B cell (primary cell): Measurements from ENCODE around the gene MET. TPM values are rescaled to one million over a fixed set of nuclear protein-coding genes. Genes with fewer than 3 reads are reported as not detected.

Experiments
- ATAC-seq: fragments of 200-7000 bp; cut with Tn5 transposase; one replicate; pipeline ENCODE4 v1.10.0; 2021; ENCODE audit warnings: low read depth, mild to moderate bottlenecking, moderate number of reproducible peaks, moderate library complexity
- CTCF ChIA-PET: fragments of 350-600 bp; sonication (Branson Sonifier 250); formaldehyde crosslinking; loops from one replicate; lab custom pipeline; 2021; ENCODE audit warnings: antibody characterized with exemption, inconsistent platforms; lab: Charles Lee
- POLR2A ChIA-PET: fragments of 350-600 bp; sonication (Branson Sonifier 250); formaldehyde crosslinking; loops from one replicate; lab custom pipeline; 2021; ENCODE audit warnings: antibody characterized with exemption; lab: Charles Lee
- DNase-seq: peaks from one replicate; pipeline ENCODE4 v3.0.0; 2013
- H2AFZ ChIP-seq: 2 replicates; pipeline ENCODE4 v1.6.1; 2012; ENCODE audit warnings: mild to moderate bottlenecking, low read depth, low read length; ENCODE audit not compliant: insufficient read depth, poor library complexity, severe bottlenecking
- H3K27ac ChIP-seq, 2 donors: 1 replicate in 1 of 2; 2 replicates in 1 of 2; pipeline ENCODE4 v1.5.1; 2012 to 2013; ENCODE audit warnings: low read length in 2 of 2, mild to moderate bottlenecking in 2 of 2, moderate library complexity in 1 of 2
- H3K27me3 ChIP-seq, 4 experiments: fragments of 200-600 bp in 1 of 4; sonication (generic) in 1 of 4; replicated peaks in 1 of 4; 1 replicate in 2 of 4; 2 replicates in 2 of 4; pipeline versions ENCODE4 v1.6.1 to v1.7.0; 2013 to 2016; ENCODE audit warnings: low read length in 3 of 4, mild to moderate bottlenecking in 2 of 4, mixed read lengths in 1 of 4, moderate library complexity in 1 of 4; ENCODE audit not compliant: insufficient read depth in 4 of 4, control insufficient read depth in 3 of 4; ENCODE audit errors: control extremely low read depth in 1 of 4
- H3K36me3 ChIP-seq, 2 experiments: replicated peaks in 1 of 2; 1 replicate in 1 of 2; 2 replicates in 1 of 2; pipeline versions ENCODE4 v1.6.1 to v1.7.1; 2013; ENCODE audit warnings: low read length in 1 of 2; ENCODE audit not compliant: insufficient read depth in 2 of 2, control insufficient read depth in 1 of 2; ENCODE audit errors: control extremely low read depth in 1 of 2, extremely low read depth in 1 of 2
- H3K4me1 ChIP-seq, 2 donors: fragments of 200-600 bp in 1 of 2; sonication (generic) in 1 of 2; 1 replicate in 1 of 2; 2 replicates in 1 of 2; pipeline versions ENCODE4 v1.5.1 to v1.6.1; 2013 to 2017; ENCODE audit warnings: low read length in 2 of 2; ENCODE audit not compliant: control insufficient read depth in 2 of 2, insufficient read depth in 2 of 2
- H3K4me2 ChIP-seq: replicated peaks from 2 replicates; pipeline ENCODE3; 2012; ENCODE audit warnings: mild to moderate bottlenecking, low read depth, low read length; ENCODE audit not compliant: poor library complexity, severe bottlenecking
- H3K4me3 ChIP-seq, 5 experiments: fragments of 200-600 bp in 1 of 5; sonication (generic) in 1 of 5; 1 replicate in 3 of 5; 2 replicates in 2 of 5; pipeline versions ENCODE4 v1.5.1 to v1.7.0; 2011 to 2016; ENCODE audit warnings: low read length in 4 of 5, mild to moderate bottlenecking in 4 of 5, low read depth in 2 of 5, control low read depth in 1 of 5, moderate library complexity in 1 of 5; ENCODE audit not compliant: insufficient read depth in 1 of 5; ENCODE audit errors: control extremely low read depth in 1 of 5, extremely low read depth in 1 of 5
- H3K79me2 ChIP-seq: fragments of 200-600 bp; sonication (generic); one replicate; pipeline ENCODE4 v1.6.0; 2016; ENCODE audit warnings: low read length; ENCODE audit not compliant: control insufficient read depth, insufficient read depth
- H3K9ac ChIP-seq: fragments of 200-600 bp; sonication (generic); 2 replicates; pipeline ENCODE4 v1.6.1; 2017; ENCODE audit warnings: mild to moderate bottlenecking, low read length, moderate library complexity
- H3K9me3 ChIP-seq, 3 donors: one replicate each; pipeline versions ENCODE4 v1.6.1 to v1.7.1; 2013; ENCODE audit warnings: low read length in 2 of 3; ENCODE audit not compliant: control insufficient read depth in 2 of 3, insufficient read depth in 1 of 3; ENCODE audit errors: control extremely low read depth in 1 of 3
- H4K20me1 ChIP-seq: 2 replicates; pipeline ENCODE4 v1.6.0; 2012; ENCODE audit warnings: mild to moderate bottlenecking, low read length; ENCODE audit not compliant: insufficient read depth, control insufficient read depth, poor library complexity, severe bottlenecking
- H3K27ac Mint-ChIP-seq: one replicate; pipeline ENCODE4 v1.8.0; 2021; ENCODE audit warnings: mixed read lengths
- H3K27me3 Mint-ChIP-seq: one replicate; pipeline ENCODE4 v1.8.0; 2021; ENCODE audit warnings: mixed read lengths
- H3K4me1 Mint-ChIP-seq: one replicate; pipeline ENCODE4 v1.8.0; 2021; ENCODE audit warnings: mixed read lengths
- H3K4me3 Mint-ChIP-seq: one replicate; pipeline ENCODE4 v1.8.0; 2021; ENCODE audit warnings: mixed read lengths
- H3K9me3 Mint-ChIP-seq: one replicate; pipeline ENCODE4 v1.8.0; 2022; ENCODE audit warnings: mixed read lengths; ENCODE audit not compliant: insufficient read depth
- EZH2 ChIP-seq: IDR thresholded peaks from 2 replicates; pipeline ENCODE4 v1.6.1; 2012; ENCODE audit warnings: borderline replicate concordance, low read depth, mild to moderate bottlenecking, moderate library complexity, low read length; ENCODE audit not compliant: insufficient read depth, poor library complexity, severe bottlenecking
- WGBS: methylation state at CpG from one replicate; pipeline ENCODE4 v1.1.5; 2013; ENCODE audit warnings: missing lambda C conversion rate; ENCODE audit not compliant: insufficient coverage; 5-methylcytosine and 5-hydroxymethylcytosine counted together
- intact Hi-C: fragments of 100-400 bp; cut with micrococcal nuclease; formaldehyde crosslinking; loops from one replicate; pipeline ENCODE4 v1.10.0; 2022
- polyA plus RNA-seq: library from polyadenylated mRNA; depleted of rRNA; stranded (reverse); fragments of >200 nt; gene quantifications from 2 replicates; pipeline ENCODE4 v1.2.3, GENCODE V29; 2012
- total RNA-seq, 2 donors: library from RNA; stranded (reverse); fragments of 120-200 nt in 1 of 2; gene quantifications; 1 replicate in 1 of 2; 2 replicates in 1 of 2; pipeline versions ENCODE4 v1.2.3 to v1.2.4, GENCODE V29; 2013 to 2022
- TF ChIP-seq, protein P1 (sequence below): fragments of 200-600 bp; IDR thresholded peaks from one replicate; pipeline ENCODE4 v1.8.0; 2022; ENCODE audit warnings: antibody characterized with exemption, mild to moderate bottlenecking

MET gene
- total and polyA plus RNA-seq, 2 donors (not counting 1 experiment from before 2014, with no cell fraction given): 0.03 to 0.59 TPM

DNA sequence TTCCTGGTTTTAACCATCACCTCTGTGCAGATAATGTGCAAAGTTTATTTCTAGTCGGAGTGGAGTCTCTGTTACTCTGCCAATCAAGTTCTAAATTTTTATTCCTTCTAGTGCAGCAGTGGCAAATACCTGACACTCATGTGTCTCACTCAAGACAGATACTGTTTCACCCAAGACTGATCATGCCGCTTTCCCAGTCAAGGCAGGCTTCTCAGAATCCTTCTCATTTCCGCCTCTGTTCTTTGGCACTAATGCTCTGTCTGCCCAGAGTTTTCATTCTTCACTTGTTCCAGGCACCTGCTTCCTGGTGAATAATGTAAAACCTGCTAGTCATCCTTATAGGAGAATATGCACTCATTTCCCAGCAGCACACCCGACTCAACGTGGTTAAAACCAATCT, 24.7 kb downstream of the MET start:
- peaks cover 47% of the 10 kb centered on the region for H3K27me3 Mint-ChIP-seq

DNA sequence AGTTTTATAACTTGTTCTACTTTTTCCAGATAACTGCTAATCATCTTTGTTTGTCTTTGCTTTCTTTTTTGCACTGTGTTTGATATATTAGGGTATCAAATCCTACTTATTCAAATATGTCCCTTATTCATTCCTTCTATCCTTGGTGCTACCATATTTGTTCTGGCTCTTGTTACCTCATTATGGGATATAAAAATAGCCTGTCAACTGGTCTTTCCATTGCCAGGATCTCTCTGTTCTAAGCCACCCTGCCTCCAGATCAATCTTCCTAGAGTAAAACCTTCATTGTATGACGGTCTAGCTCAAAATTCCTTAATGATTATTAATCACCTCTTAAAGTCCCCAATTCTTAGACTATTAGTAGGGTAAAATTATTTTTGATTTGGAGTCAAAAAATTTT, 25.2 kb downstream of the MET start:
- no peak for DNase-seq
- POLR2A ChIA-PET: no interaction called here
- CTCF ChIA-PET: interaction anchor here (0.9 kb wide), 1 partner anchor 431 kb away, joined by 3 read pairs; no protein-coding TSS in a partner anchor
- H3K27ac ChIP-seq: no peak overlapping the region
- H2AFZ ChIP-seq: no peak overlapping the region
- H3K27ac Mint-ChIP-seq: no peak overlapping the region
- H3K4me3 ChIP-seq: no peak overlapping the region
- no peaks in the 10 kb centered on the region for H3K9me3 Mint-ChIP-seq
- peaks cover 0 to 45% (median 21%) of the 10 kb centered on the region in 4 experiments for H3K27me3 ChIP-seq
- no CpG with 5 or more reads among the region's 1 CpG for WGBS
- no peak overlapping the region for H3K4me2 ChIP-seq
- H4K20me1 ChIP-seq: no peaks in the 10 kb centered on the region
- intact Hi-C loops: no loop called here
- H3K4me1 Mint-ChIP-seq: peaks cover 15% of the 10 kb centered on the region
- H3K79me2 ChIP-seq: no peaks in the 10 kb centered on the region
- peaks cover 48% of the 10 kb centered on the region for H3K27me3 Mint-ChIP-seq
- ATAC-seq: no peak
- no peaks in the 10 kb centered on the region for H3K36me3 ChIP-seq
- TF ChIP-seq, protein P1, sequence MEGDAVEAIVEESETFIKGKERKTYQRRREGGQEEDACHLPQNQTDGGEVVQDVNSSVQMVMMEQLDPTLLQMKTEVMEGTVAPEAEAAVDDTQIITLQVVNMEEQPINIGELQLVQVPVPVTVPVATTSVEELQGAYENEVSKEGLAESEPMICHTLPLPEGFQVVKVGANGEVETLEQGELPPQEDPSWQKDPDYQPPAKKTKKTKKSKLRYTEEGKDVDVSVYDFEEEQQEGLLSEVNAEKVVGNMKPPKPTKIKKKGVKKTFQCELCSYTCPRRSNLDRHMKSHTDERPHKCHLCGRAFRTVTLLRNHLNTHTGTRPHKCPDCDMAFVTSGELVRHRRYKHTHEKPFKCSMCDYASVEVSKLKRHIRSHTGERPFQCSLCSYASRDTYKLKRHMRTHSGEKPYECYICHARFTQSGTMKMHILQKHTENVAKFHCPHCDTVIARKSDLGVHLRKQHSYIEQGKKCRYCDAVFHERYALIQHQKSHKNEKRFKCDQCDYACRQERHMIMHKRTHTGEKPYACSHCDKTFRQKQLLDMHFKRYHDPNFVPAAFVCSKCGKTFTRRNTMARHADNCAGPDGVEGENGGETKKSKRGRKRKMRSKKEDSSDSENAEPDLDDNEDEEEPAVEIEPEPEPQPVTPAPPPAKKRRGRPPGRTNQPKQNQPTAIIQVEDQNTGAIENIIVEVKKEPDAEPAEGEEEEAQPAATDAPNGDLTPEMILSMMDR: no peak
- TF ChIP-seq EZH2: no peak
- no peaks in the 10 kb centered on the region for H3K9me3 ChIP-seq
- no peak overlapping the region for H3K4me3 Mint-ChIP-seq
- peaks cover 9 to 14% of the 10 kb centered on the region in 2 donors for H3K4me1 ChIP-seq
- H3K9ac ChIP-seq: no peak overlapping the region

More for the DNA sequence above, 24.7 kb downstream of the MET start:
- DNase-seq (no peak), ATAC-seq (no peak)
- Histone ChIP-seq H3K27me3 (peaks cover 0 to 45% (median 21%) of the 10 kb centered on the region in 4 experiments), H3K9me3 (no peaks in the 10 kb centered on the region), H3K79me2 (no peaks in the 10 kb centered on the region), H3K9ac (no peak overlapping the region), H3K36me3 (no peaks in the 10 kb centered on the region), H2AFZ (no peak overlapping the region), H4K20me1 (no peaks in the 10 kb centered on the region), H3K27ac (no peak overlapping the region), H3K4me1 (peaks cover 9 to 14% of the 10 kb centered on the region in 2 donors), H3K4me3 (no peak overlapping the region), H3K4me2 (no peak overlapping the region)
- H3K4me1 Mint-ChIP-seq: peaks cover 15% of the 10 kb centered on the region
- 91% methylated on average over 3 of the region's 5 CpGs for WGBS
- H3K27ac Mint-ChIP-seq: no peak overlapping the region
- intact Hi-C loops: no loop called here
- no peaks in the 10 kb centered on the region for H3K9me3 Mint-ChIP-seq
- ChIA-PET CTCF (no interaction called here), POLR2A (no interaction called here)
- TF ChIP-seq EZH2: no peak
- TF ChIP-seq, protein P1: no peak
- H3K4me3 Mint-ChIP-seq: no peak overlapping the region
